Measurements from ENCODE around the gene SCAI.
"Not testable (repeated sequence)": the region's sequence is repeated elsewhere in the genome, so short reads cannot be mapped to it uniquely, and the experiment has no call there.

SCAI gene

GRCh38 chr9:125180876-125181275, 37.5 kb upstream of the SCAI start:
- TF ChIP-seq CTCF (IDR thresholded peaks at IDR 0.05; ENCODE audit: borderline replicate concordance, insufficient read depth, low read depth, low read length) = no peak
- no peak overlapping the region for H3K4me3 ChIP-seq (ENCODE audit: low read depth, low read length)

GRCh38 chr9:125179776-125180175, 36.4 kb upstream of the SCAI start:
- H3K4me3 ChIP-seq (ENCODE audit: low read depth, low read length) = not testable (repeated sequence)

- H3K4me3 ChIP-seq (ENCODE audit: low read depth, low read length) = no peak overlapping the region
- no peak for TF ChIP-seq CTCF (IDR thresholded peaks at IDR 0.05; ENCODE audit: borderline replicate concordance, insufficient read depth, low read depth, low read length)
Measured at GRCh38 chr9:125177888-125178287, 34.6 kb upstream of the SCAI start.

GRCh38 chr9:125176636-125177035, 33.3 kb upstream of the SCAI start:
- no peak for TF ChIP-seq CTCF (IDR thresholded peaks at IDR 0.05; ENCODE audit: borderline replicate concordance, insufficient read depth, low read depth, low read length)
- no peak overlapping the region for H3K4me3 ChIP-seq (ENCODE audit: low read depth, low read length)

GRCh38 chr9:125172031-125172755, 28.9 kb upstream of the SCAI start:
- H3K4me3 ChIP-seq (ENCODE audit: low read depth, low read length) = no peak overlapping the region

GRCh38 chr9:125169895-125170294, 26.6 kb upstream of the SCAI start:
- TF ChIP-seq CTCF (IDR thresholded peaks at IDR 0.05; ENCODE audit: borderline replicate concordance, insufficient read depth, low read depth, low read length) = no peak

More at GRCh38 chr9:125172031-125172755, 28.9 kb upstream of the SCAI start:
- no peak for TF ChIP-seq CTCF (IDR thresholded peaks at IDR 0.05; ENCODE audit: borderline replicate concordance, insufficient read depth, low read depth, low read length)

GRCh38 chr9:125166762-125167161, 23.4 kb upstream of the SCAI start:
- no peak for TF ChIP-seq CTCF (IDR thresholded peaks at IDR 0.05; ENCODE audit: borderline replicate concordance, insufficient read depth, low read depth, low read length)
- no peak overlapping the region for H3K4me3 ChIP-seq (ENCODE audit: low read depth, low read length)

More at GRCh38 chr9:125169895-125170294, 26.6 kb upstream of the SCAI start:
- no peak overlapping the region for H3K4me3 ChIP-seq (ENCODE audit: low read depth, low read length)

- not testable (repeated sequence) for H3K4me3 ChIP-seq (ENCODE audit: low read depth, low read length)
Measured at GRCh38 chr9:125162891-125163290, 19.6 kb upstream of the SCAI start.
